Measurements from ENCODE around the gene KDM2B.

The KDM2B gene

GRCh38 chr12:121568518-121568917 is 12.3 kb downstream of the KDM2B start:
- in situ Hi-C loops (cut with MboI; ENCODE audit: low sequenced_read_pairs) = no loop called here

- in situ Hi-C loops (cut with MboI; ENCODE audit: low sequenced_read_pairs) = no loop called here
Observed at GRCh38 chr12:121565076-121565475, 15.7 kb downstream of the KDM2B start.

- in situ Hi-C loops (cut with MboI; ENCODE audit: low sequenced_read_pairs) = no loop called here
Observed at GRCh38 chr12:121562488-121562887, 18.3 kb downstream of the KDM2B start.

- in situ Hi-C loops (cut with MboI; ENCODE audit: low sequenced_read_pairs) = no loop called here
Observed at GRCh38 chr12:121561009-121561395, 19.8 kb downstream of the KDM2B start.

- in situ Hi-C loops (cut with MboI; ENCODE audit: low sequenced_read_pairs) = no loop called here
Observed at GRCh38 chr12:121560392-121561008, 20.3 kb downstream of the KDM2B start.

GRCh38 chr12:121558956-121559355 is 21.9 kb downstream of the KDM2B start:
- in situ Hi-C loops (cut with MboI; ENCODE audit: low sequenced_read_pairs) = no loop called here

- in situ Hi-C loops (cut with MboI; ENCODE audit: low sequenced_read_pairs) = no loop called here
Observed at GRCh38 chr12:121550974-121551634, 29.7 kb downstream of the KDM2B start.

- in situ Hi-C loops (cut with MboI; ENCODE audit: low sequenced_read_pairs) = no loop called here
Observed at GRCh38 chr12:121549075-121549474, 31.7 kb downstream of the KDM2B start.

GRCh38 chr12:121545480-121545879 is 35.3 kb downstream of the KDM2B start:
- in situ Hi-C loops (cut with MboI; ENCODE audit: low sequenced_read_pairs) = no loop called here

- in situ Hi-C loops (cut with MboI; ENCODE audit: low sequenced_read_pairs) = no loop called here
Observed at GRCh38 chr12:121543786-121544185, 37.0 kb downstream of the KDM2B start.

- in situ Hi-C loops (cut with MboI; ENCODE audit: low sequenced_read_pairs) = no loop called here
Observed at GRCh38 chr12:121539908-121540307, 40.9 kb downstream of the KDM2B start.

- in situ Hi-C loops (cut with MboI; ENCODE audit: low sequenced_read_pairs) = no loop called here
Observed at GRCh38 chr12:121538699-121539061, 42.1 kb downstream of the KDM2B start.

- in situ Hi-C loops (cut with MboI; ENCODE audit: low sequenced_read_pairs) = no loop called here
Observed at GRCh38 chr12:121537814-121538698, 42.8 kb downstream of the KDM2B start.

- in situ Hi-C loops (cut with MboI; ENCODE audit: low sequenced_read_pairs) = no loop called here
Observed at GRCh38 chr12:121536899-121537813, 43.7 kb downstream of the KDM2B start.

- in situ Hi-C loops (cut with MboI; ENCODE audit: low sequenced_read_pairs) = no loop called here
Observed at GRCh38 chr12:121536054-121536898, 44.5 kb downstream of the KDM2B start.

- in situ Hi-C loops (cut with MboI; ENCODE audit: low sequenced_read_pairs) = no loop called here
Observed at GRCh38 chr12:121535150-121536053, 45.4 kb downstream of the KDM2B start.

- in situ Hi-C loops (cut with MboI; ENCODE audit: low sequenced_read_pairs) = no loop called here
Observed at GRCh38 chr12:121534495-121535148, 46.2 kb downstream of the KDM2B start.

GRCh38 chr12:121533394-121534090 is 47.3 kb downstream of the KDM2B start:
- in situ Hi-C loops (cut with MboI; ENCODE audit: low sequenced_read_pairs) = no loop called here

Data from hTERT RPE-1 (cell line).